GM13977 (cell line): ENCODE data around the gene SORCS1.

ENCODE experiments used
- DNase-seq: peaks from one replicate; pipeline ENCODE4 v3.0.0; 2012; ENCODE audit warnings: low spot score
- in situ Hi-C: fragments of 300-500 bp; cut with MboI; formaldehyde crosslinking; loops from one replicate; pipeline ENCODE4 v1.12.0; 2022; ENCODE audit warnings: low sequenced_read_pairs, low pct_unique_long_range_greater_than_20kb, mixed read lengths, inconsistent platforms; ENCODE audit not compliant: unreplicated experiment
- TF ChIP-seq, protein P1 (sequence below): IDR thresholded peaks from 2 replicates; pipeline ENCODE4 v1.5.1; 2012; ENCODE audit warnings: mild to moderate bottlenecking, control low read depth; ENCODE audit not compliant: insufficient read depth; ENCODE audit errors: extremely low read depth, missing control alignments

SORCS1 gene

DNA sequence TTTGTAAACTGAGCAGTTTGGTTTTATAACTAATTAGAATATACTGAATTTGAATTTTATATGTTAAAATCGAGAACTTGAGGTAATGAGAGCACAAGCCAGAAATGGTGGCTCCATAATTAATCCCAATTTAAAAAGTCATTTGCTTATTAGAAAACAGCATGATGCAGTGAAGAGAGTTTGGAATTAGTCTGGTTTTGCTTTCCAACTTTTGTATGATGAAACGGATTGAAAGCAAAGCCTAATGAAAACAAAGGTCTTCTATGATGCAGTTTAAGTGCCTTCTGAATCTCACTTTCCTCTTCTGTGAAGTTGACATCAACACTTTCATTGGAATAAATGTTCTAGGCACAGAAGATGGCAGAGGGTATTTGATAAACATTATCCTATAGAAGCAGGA, 89.4 kb downstream of the SORCS1 start:
- DNase-seq = no peak
- TF ChIP-seq, protein P1, sequence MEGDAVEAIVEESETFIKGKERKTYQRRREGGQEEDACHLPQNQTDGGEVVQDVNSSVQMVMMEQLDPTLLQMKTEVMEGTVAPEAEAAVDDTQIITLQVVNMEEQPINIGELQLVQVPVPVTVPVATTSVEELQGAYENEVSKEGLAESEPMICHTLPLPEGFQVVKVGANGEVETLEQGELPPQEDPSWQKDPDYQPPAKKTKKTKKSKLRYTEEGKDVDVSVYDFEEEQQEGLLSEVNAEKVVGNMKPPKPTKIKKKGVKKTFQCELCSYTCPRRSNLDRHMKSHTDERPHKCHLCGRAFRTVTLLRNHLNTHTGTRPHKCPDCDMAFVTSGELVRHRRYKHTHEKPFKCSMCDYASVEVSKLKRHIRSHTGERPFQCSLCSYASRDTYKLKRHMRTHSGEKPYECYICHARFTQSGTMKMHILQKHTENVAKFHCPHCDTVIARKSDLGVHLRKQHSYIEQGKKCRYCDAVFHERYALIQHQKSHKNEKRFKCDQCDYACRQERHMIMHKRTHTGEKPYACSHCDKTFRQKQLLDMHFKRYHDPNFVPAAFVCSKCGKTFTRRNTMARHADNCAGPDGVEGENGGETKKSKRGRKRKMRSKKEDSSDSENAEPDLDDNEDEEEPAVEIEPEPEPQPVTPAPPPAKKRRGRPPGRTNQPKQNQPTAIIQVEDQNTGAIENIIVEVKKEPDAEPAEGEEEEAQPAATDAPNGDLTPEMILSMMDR = no peak
- in situ Hi-C loops = no loop called here

DNA sequence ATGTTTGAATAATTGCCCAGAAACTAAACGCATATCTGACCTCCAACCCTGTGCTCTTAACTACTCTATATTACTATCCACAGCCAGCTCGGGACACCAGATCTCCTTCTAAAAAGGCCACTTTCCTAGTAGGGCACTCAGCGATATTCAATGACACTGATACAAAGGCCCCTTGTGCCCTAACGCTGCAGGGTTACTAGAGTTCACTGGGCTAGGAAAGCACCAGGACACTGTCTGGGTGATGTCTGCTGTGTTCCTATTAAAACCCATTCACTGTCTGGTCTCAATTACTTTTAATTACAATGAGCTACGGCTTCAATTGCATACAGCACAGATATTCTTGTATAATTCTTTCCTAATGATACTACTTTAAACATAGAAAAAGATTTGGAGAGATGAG, 91.7 kb downstream of the SORCS1 start:
- DNase-seq = no peak
- in situ Hi-C loops = no loop called here
- TF ChIP-seq, protein P1 = no peak

DNA sequence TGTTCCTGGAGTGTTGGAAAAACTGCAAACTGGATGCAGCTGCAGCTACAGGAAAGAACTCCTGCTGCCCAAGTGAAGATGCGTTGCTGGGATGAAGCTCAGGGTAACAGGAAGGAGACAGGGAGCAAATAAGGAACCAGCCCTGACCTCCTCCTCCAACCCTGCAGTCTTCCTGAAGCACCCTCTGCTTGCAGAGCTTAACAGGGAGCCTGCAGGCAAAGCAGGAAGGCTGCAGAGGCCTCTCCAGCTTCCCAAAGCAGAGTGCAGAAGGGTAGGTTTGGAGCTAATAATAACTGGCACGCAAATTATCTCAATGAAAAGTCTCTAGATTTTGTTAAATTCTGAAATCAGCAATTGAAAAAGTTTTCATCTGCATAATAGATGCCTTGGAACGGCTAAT, 92.5 kb downstream of the SORCS1 start:
- in situ Hi-C loops = no loop called here

DNA sequence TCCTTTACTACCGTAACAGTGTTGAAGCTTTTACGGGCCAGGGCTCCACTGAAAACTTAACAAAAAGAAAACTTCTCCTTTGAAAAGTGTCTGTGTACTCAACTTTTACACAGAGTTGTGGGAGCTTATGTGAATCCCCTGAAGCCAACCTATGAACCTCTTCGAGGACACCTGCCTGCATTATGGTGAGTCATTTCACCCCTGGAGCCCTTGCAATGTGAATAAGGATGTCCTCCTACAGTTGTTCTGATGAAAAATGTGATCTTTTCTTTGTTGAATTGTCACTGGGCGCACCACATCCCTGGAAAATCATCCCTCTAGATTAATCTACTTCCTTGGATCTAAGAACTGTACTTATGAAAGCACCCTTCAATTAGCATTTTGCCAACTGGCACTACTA, 93.2 kb downstream of the SORCS1 start:
- DNase-seq = no peak
- TF ChIP-seq, protein P1 = no peak
- in situ Hi-C loops = no loop called here

More for the DNA sequence above, 92.5 kb downstream of the SORCS1 start:
- TF ChIP-seq, protein P1 = no peak
- DNase-seq = no peak

DNA sequence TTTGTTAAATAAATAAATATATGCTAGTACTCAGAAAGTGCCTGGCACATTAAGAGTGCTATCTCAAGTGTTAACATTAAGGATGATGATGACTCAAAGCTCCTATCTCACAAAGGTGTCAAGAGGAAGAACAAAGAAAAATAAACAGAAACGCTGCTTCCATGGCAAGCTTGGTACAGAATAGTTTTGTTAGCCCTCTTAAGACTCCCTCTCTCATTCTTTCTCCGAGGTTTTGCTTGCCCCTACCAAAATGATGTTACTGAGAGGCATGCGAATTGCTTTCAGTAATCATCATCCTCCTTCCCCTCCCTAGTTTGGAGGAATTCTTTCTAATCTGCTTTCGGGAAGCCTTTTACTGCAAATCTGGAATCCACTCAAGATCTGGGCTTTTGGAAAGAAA, 96.7 kb downstream of the SORCS1 start:
- TF ChIP-seq, protein P1 = no peak
- in situ Hi-C loops = no loop called here

DNA sequence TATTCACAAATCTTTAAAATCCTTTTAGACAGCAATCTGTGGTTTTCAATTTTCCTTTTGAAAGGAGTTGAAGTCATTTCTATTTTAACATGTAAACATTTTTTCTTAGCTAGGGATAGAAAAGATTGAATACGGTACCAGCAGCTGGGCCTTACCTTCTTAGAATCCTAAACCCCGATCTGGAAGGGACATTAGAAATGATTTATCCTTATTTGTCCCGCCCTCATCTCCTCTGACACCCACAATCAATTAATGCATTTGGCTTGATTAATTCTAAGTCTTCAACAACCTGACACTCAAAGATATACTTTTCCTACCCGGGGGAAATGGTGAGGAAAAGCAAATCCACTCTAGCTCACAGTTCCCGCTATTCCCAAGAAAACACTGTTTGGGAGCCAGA, 100.4 kb downstream of the SORCS1 start:
- TF ChIP-seq, protein P1 = no peak
- in situ Hi-C loops = no loop called here
- no peak for DNase-seq

More for the DNA sequence above, 96.7 kb downstream of the SORCS1 start:
- no peak for DNase-seq

DNA sequence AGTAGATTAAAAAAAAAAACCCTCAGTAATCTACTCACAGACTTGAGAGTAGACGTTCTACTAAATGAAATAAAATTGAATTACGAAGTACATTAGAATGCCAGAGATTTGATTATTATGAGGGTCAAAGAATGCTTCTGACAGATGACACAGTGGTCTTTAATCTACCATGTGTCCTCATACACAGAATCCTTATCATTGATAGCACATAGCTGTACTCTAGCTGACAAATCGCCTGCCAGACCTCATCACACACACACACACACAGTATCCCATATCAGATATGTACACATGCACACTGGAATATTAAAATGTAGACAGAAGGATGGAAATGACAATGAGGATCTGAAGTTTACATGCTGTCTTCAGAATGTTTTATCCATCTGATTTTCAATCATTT, 104.6 kb downstream of the SORCS1 start:
- DNase-seq = no peak
- TF ChIP-seq, protein P1 = no peak
- in situ Hi-C loops = no loop called here
